Central memory CD8-positive, alpha-beta T cell (primary cell): ENCODE results near the gene THRA.
A peak's percentile ranks its signal among the peaks of the same experiment; 100 is the strongest.

Experiments used
- ATAC-seq: fragments of 150-1000 bp; cut with Tn5 transposase; replicated peaks from 2 replicates; pipeline ENCODE4 v1.10.0; 2022; ENCODE audit warnings: mild to moderate bottlenecking, moderate FRiP score, moderate number of reproducible peaks; ENCODE audit not compliant: poor library complexity, severe bottlenecking; ENCODE audit errors: extremely low read depth
- DNase-seq, 2 donors: peaks; one replicate each; pipeline ENCODE4 v3.0.0; 2021; ENCODE audit warnings: low spot score in 2 of 2
- H3K27ac Mint-ChIP-seq: one replicate; pipeline ENCODE4 v1.8.0; 2022; ENCODE audit warnings: low read depth, mild to moderate bottlenecking, moderate library complexity, mixed read lengths
- H3K27me3 Mint-ChIP-seq: one replicate; pipeline ENCODE4 v1.8.0; 2022; ENCODE audit warnings: mixed read lengths
- H3K36me3 Mint-ChIP-seq: one replicate; pipeline ENCODE4 v1.8.0; 2022; ENCODE audit warnings: mild to moderate bottlenecking, moderate library complexity, mixed read lengths; ENCODE audit not compliant: insufficient read depth
- H3K4me1 Mint-ChIP-seq: one replicate; pipeline ENCODE4 v1.8.0; 2022; ENCODE audit warnings: mixed read lengths
- H3K4me3 Mint-ChIP-seq: one replicate; pipeline ENCODE4 v1.8.0; 2022; ENCODE audit warnings: mild to moderate bottlenecking, moderate library complexity, mixed read lengths
- H3K9me3 Mint-ChIP-seq: one replicate; pipeline ENCODE4 v1.8.0; 2022; ENCODE audit warnings: mixed read lengths

THRA gene

DNA sequence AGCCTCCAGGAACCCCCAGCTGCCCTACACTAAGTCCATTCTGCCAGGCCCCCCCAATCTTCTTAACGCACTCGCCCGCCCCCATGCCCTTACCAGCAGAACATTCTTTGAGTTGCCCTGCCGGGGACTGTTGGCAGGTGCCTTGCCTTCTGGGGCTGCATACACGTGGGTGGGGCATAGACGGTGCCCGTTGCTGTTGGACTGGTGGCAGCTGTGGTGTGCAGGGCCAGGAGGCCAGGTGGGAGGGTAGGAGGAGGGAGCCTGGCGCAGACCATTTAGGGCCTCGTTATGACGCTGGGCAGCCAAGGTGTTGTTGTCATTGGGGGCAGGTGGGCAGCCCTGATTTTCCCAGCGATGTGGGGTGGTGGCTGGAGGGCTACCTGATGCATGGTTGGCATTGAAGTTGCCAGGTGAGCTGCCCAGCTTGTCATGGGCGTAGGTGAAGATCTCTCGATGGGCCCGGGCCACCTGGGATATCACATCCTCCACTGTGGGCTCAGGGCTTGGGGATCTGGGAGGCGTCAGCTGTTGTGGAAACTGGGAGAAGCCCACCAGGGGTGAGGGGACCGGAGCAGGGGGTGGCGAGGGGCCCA is 32.7 kb downstream of the THRA start:
- no peak for DNase-seq
- Mint-ChIP-seq H3K36me3 (peaks cover 37% of the 10 kb centered on the region), H3K27me3 (no peaks in the 10 kb centered on the region), H3K27ac (peak overlapping the region; percentile 91), H3K4me3 (peak overlapping the region; percentile 90), H3K4me1 (peaks cover 65% of the 10 kb centered on the region), H3K9me3 (no peaks in the 10 kb centered on the region)
- no peak for ATAC-seq

DNA sequence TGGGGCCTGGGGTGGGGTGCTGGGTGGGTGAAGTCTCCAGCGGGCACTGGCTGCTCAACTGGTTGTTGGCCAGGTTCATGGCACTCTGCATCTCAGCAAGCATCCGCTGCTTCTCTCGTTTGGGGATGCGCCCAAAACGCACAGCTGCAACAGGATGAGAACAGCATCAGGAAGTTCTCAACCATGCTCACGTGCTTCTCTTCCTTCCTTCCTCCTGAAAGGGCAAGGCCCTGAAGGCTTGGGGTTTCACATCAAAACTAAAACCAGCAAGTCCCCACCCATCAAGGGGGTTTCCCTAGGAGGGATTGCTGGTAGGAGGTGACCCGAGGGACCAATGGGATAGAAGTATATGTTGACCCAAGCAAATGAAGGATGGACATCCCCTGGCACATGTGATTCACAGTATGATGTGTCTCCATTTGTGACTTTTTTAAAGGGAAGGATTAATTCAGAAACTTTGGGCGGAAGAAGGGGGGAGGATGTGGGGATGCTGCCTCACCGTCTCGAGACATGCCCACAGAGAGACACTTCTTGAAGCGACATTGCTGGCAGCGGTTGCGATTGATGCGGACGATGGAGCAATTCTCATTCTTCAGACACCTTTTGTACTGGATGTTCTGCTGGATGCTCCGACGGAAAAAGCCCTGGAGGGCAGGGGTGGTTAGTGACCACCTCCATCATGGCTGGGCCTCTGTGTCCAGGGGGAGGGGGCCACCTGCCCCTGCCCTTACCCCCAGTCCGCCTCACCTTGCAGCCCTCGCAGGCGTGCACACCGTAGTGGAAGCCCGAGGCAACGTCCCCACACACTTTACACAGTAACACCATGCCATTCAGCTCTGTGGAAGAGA is 33.4 kb downstream of the THRA start:
- Mint-ChIP-seq H3K27ac (peak overlapping the region; percentile 91), H3K4me3 (peak overlapping the region; percentile 90), H3K27me3 (no peaks in the 10 kb centered on the region), H3K36me3 (peaks cover 39% of the 10 kb centered on the region), H3K4me1 (peaks cover 73% of the 10 kb centered on the region), H3K9me3 (no peaks in the 10 kb centered on the region)
- ATAC-seq (peak; percentile 70), DNase-seq (peak; percentile 54 to 89)

DNA sequence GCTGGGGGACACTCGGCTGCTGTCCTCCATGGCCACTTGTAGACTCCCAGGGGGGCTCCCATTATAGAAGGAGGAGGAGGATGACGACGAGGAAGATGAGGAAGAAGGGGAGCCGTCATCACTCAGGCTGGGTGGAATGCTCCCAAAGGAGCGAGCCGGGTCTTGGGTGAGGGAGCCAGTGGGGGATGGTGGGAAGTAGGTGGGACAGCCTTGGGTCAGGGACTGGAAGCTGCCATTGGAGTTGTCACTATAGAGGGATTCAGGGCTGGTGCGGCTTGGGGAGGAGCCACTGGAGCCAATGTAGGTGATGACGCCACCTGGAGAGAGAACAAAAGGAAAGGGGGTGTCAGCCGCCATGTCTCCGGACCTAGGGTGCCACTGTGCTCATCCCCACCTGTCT is 34.3 kb downstream of the THRA start:
- Mint-ChIP-seq H3K4me1 (peaks cover 76% of the 10 kb centered on the region), H3K27me3 (no peaks in the 10 kb centered on the region), H3K9me3 (no peaks in the 10 kb centered on the region), H3K36me3 (peaks cover 36% of the 10 kb centered on the region), H3K4me3 (peak overlapping the region; percentile 90), H3K27ac (peak overlapping the region; percentile 91)
- DNase-seq (no peak), ATAC-seq (no peak)

DNA sequence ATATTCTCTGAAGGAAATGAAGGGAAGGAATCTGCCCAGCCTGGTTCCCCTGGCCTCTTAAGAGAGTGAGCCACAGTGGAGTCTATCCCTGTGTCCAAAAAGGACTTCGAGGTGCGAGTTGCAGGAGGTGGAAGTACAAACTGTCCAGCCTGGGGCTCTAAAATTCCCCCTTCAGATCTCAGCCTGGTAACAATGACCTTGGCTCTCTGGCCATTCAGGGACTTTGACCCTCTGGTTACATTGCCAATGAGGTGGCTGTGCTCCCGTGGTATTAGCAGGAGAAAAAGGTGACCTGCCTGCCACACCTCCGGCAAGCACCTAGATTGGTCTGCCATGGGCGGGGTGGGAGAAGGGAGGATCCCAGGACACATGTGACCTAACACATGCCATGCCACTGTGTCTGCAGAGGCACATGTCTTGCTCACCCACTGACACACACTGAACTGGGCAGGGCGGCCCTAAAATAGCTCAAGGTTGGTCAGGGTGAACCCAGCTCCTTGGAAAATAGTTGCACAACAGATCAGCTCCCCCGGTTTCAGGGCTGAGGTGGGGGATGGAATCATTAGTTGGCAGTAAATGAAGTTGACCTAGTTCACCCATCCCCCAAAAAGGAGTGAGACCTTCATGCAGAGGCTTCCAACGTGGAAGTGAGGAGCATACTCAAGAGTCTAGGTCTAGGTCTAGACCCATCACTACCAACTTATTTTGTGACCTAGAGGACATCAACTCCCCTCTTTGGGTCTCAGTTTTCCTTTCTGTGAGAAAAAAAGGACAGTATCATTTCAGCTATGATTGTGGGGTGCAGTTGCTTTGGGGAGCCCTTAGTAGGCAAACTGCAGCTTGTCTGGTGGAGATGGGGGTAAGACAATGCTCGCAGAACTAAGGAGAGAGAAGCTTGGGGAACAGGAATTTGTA is 35.4 kb downstream of the THRA start:
- Mint-ChIP-seq H3K4me3 (peak overlapping the region; percentile 90), H3K27me3 (no peaks in the 10 kb centered on the region), H3K27ac (peak overlapping the region; percentile 94), H3K4me1 (peaks cover 82% of the 10 kb centered on the region), H3K36me3 (peaks cover 36% of the 10 kb centered on the region), H3K9me3 (no peaks in the 10 kb centered on the region)
- DNase-seq (no peak), ATAC-seq (no peak)

DNA sequence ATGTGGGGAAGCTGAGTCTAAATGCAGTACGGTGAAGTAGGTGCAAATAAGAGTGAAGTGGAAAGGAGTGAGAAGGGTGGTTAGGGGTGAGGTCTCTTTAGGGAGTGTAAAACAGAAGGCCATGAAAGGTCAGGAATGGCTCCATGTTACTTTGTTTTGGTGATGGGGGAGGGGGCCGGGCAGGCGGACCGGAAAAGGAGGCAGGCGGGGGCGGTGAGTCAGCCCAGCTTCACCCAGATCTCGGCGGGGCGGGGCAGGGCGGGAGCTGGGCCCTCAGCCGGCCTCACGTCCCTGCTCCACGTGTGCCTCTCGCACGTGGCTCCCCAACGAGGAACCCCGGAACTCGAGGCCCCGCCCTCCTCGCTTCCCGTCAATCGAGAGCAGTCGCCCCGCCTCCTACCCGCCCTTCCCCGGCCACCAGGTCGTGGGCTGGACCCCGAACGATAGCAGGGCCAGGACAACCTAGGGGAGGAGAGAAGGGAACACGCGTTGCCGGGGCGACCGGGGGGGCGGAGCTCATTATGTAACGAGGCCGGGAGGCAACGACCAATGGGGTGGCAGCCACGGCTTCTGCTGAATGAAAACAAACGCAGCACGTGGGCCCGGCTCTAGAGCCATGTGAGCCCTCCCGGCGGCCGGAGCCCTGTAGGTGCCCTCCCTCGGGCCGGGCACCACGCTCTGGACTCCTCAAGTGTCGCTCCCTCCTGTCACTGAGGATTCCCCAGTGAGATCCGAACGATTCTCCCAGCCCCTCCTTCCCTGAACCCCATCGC is 36.3 kb downstream of the THRA start:
- peak; percentile 62 for ATAC-seq
- Mint-ChIP-seq H3K27ac (peak overlapping the region; percentile 94), H3K36me3 (peaks cover 35% of the 10 kb centered on the region), H3K9me3 (no peaks in the 10 kb centered on the region), H3K4me1 (peaks cover 84% of the 10 kb centered on the region), H3K4me3 (peak overlapping the region; percentile 90), H3K27me3 (no peaks in the 10 kb centered on the region)
- peak; percentile 98 to 99 for DNase-seq

DNA sequence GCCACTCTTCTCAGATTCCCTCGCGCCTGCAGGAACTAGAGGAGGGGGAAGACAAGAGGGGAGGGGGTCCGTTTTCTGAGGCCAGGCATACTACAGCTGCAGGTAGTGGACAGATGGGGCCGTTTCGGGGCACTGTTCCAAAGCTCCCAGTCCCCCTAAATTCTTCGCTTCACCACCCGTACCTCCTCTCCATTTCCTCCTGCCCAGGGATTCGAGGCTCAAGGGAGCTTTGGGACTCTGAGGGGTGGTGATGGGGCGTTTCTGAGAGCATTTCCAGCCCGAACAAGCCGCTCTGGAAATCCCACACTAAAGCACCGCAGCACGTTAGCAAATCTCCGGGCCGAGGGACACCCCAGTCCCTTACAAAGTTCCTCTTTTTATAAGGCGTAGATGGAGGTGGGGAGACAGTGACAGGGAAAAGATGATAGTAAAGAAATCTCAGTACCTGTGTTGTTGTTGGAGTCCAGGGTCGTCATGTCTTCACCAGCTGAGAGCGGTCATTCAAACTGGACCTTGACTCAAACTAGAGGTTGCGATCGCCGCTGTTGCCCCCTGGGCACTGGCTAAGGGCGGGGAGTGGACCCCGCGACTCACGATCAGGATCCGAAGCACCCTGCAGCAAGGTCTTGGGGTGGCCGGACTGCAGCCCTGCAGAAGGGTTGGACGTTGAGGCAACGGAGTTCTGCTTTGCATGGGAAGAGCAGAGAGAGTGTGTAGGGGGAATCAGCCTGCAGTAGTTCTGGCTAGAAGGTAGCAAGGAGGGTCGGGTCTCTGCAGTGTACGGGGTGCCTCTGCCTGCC is 37.1 kb downstream of the THRA start:
- Mint-ChIP-seq H3K4me1 (peaks cover 89% of the 10 kb centered on the region), H3K9me3 (no peaks in the 10 kb centered on the region), H3K27me3 (no peaks in the 10 kb centered on the region), H3K4me3 (peak overlapping the region; percentile 90), H3K36me3 (peaks cover 33% of the 10 kb centered on the region), H3K27ac (peak overlapping the region; percentile 94)
- DNase-seq (no peak), ATAC-seq (no peak)

DNA sequence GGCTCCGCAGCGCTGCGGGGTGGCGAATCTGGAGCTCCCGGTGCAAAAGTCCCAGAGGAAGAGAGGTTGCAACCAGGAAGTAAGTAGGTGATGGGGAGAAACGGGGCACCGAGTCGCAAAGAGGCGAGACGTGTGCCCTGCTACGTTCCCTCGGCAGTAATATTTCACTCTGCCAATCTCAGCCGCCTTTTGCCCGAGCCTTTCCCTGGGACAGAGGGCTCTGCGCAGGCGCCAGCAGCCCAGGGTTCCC is 37.6 kb downstream of the THRA start, which contains the start of gene NR1D1:
Gene NR1D1 (minus strand): TSS at position 171 of the 250 bp plus-strand sequence. CDS start 495 bp downstream, outside the sequence.
- H3K36me3 Mint-ChIP-seq, result peaks cover 28% of the 10 kb centered on the region
- no peaks in the 10 kb centered on the region for H3K9me3 Mint-ChIP-seq
- peak within 1 kb of the TSS; percentile 94 for H3K27ac Mint-ChIP-seq
- ATAC-seq, result no peak
- H3K4me1 Mint-ChIP-seq, result peaks cover 90% of the 10 kb centered on the region
- no peak for DNase-seq
- H3K27me3 Mint-ChIP-seq, result no peaks in the 10 kb centered on the region
- peak within 1 kb of the TSS; percentile 90 for H3K4me3 Mint-ChIP-seq

DNA sequence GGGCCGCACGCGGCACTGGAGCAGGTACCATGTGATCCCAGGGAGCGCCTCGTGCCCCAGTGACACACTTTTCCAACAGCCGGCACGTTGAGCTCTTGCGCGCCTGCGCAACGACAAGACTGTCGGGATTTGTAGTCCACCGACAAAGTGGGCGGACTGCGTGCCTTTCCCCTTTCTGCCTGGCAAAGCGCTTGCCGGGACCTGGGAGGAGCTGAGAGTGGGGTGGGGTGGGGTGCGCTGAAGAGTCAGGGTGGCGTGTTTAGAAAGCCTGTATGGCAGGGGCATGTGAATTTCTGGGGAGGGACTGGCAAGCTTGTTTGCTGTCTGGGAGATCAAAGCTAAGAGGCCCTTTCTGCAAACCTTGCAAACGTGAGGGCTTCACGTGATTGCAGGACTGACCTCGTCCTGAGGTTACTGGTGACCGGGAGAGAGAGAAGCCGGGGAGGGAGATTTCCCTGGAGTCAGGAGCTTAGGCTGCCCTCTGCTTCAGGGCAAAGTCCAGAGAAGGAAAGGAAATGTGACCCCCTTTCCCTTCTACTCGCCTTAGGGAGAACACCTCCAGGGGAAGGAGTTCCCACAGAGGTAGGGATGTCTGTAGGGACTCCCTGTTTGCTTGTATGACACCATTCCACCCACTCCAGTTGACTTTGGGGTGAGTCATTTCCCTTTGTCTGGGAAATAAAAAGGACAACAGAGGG is 38.1 kb downstream of the THRA start:
- DNase-seq (peak; percentile 64 to 75), ATAC-seq (no peak)
- no peaks in the 10 kb centered on the region for H3K27me3 Mint-ChIP-seq
- H3K27ac Mint-ChIP-seq, result peak overlapping the region; percentile 94
- H3K4me1 Mint-ChIP-seq, result peaks cover 90% of the 10 kb centered on the region
- peaks cover 27% of the 10 kb centered on the region for H3K36me3 Mint-ChIP-seq
- peak overlapping the region; percentile 90 for H3K4me3 Mint-ChIP-seq
- H3K9me3 Mint-ChIP-seq, result no peaks in the 10 kb centered on the region

DNA sequence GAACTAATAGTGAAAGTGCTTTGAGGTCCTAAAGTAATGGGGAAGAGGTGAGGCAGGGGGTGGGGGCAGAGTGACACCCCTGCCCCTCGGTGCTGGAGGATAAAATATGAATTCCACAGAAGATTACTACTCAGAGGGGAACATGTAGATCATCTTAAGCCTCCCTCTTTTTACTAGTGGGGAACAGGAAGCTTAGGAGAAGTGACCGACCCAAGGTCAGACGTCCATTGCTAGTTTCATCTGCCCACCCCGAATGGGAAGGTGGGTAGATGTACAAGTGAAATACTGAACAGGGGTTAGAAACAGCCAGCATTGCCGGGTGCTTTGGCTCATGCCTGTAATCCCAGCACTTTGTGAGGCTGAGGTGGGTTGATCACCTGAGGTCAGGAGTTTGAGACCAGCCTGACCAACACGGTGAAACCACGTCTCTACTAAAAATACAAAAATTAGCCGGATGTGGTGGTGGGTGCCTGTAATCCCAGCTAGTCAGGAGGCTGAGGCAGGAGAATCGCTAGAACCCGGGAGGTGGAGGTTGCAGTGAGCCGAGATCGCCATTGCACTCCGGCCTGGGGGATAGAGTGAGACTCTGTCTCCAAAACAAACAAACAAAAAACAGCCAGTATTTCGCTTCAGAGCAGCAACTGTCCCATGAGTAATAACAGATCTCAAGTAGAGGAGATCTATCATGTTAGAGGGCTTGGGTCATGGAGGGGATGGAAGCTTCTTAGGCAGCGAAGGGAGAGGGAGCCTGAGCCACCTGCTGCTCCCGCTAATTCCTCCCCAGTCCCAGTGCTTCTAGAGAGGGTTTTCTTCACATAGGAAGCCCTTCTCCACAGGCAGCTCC is 38.8 kb downstream of the THRA start:
- H3K27ac Mint-ChIP-seq, result peak overlapping the region; percentile 62
- DNase-seq, result no peak
- no peaks in the 10 kb centered on the region for H3K27me3 Mint-ChIP-seq
- H3K9me3 Mint-ChIP-seq, result no peaks in the 10 kb centered on the region
- no peak for ATAC-seq
- peaks cover 90% of the 10 kb centered on the region for H3K4me1 Mint-ChIP-seq
- H3K4me3 Mint-ChIP-seq, result peak overlapping the region; percentile 90
- peaks cover 21% of the 10 kb centered on the region for H3K36me3 Mint-ChIP-seq

DNA sequence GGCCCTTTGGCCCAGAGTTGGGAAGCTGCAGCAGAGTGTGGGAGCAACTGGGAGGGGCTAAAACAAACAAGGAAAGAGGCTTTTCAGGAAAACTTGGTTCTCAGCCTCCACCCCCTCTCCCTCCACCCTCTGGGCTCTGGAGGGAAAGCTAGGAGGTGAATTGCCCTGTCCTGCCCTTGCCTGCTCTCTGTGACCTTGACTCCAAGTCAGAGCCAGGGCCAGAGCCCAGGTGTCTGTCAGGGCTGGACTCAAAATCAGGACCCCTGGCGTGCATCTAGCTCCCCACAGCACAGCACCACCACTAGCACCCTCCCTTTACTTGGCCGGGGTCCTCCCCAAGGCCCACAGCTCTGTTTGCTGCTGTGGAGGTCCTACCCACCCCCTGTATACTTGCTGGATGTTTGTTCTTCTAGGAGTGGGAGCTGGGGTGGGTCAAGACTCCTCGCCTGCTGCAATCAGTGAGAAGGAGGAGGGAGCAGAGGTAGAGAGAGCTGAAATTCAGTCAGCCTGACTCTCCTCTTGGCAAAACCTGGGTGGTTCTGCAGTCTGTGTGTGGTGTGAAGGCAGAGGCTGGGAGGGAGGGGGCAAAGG is 40.4 kb downstream of the THRA start:
- no peaks in the 10 kb centered on the region for H3K27me3 Mint-ChIP-seq
- peak overlapping the region; percentile 13 for H3K4me3 Mint-ChIP-seq
- peak overlapping the region; percentile 41 for H3K27ac Mint-ChIP-seq
- DNase-seq (no peak), ATAC-seq (no peak)
- no peaks in the 10 kb centered on the region for H3K9me3 Mint-ChIP-seq
- H3K4me1 Mint-ChIP-seq, result peaks cover 90% of the 10 kb centered on the region
- peaks cover 24% of the 10 kb centered on the region for H3K36me3 Mint-ChIP-seq
